ENCODE data around the gene FAM83G.
"Not testable (repeated sequence)": the region's sequence is repeated elsewhere in the genome, so short reads cannot be mapped to it uniquely, and the experiment has no call there.

The FAM83G gene

DNA sequence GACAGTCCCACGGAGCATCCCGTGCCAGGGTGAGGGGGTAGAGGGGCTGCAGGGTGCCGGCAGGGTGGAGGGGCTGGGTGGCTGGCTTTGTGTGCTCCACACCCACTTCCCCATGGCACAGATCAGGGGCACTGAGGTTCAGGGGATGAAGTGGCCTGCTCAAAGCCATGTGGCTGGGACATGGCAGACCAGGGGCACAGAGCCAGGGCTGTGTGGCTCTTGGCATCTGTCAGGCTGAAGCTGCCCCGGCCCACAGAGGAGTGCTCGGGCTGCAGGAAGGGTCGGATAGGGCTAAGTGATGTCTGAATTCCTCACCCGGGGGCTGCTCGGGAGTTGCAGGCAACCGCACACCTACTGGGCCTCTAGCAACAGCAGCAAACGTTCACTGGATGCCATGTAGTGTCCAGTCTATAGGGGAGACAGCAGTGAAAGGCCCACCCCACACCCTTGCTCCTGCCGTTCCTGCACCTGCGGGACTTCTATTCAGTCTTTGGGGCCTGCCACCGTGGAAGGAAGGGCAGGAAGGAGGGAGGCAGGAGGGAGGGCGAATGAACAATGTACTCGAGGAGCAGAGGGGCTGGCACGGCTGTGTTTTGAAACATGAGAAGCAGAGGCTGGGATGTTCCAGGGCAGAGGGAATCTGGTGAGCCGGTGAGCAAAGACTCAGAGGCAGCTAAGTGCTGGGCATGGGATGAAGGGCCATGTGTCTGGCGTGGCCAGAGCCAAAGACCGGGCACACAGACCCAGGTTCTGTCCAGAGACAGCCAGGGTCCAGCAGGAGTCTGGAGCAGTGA is 37.5 kb downstream of the FAM83G start:
- DNase-seq, result no peak

DNA sequence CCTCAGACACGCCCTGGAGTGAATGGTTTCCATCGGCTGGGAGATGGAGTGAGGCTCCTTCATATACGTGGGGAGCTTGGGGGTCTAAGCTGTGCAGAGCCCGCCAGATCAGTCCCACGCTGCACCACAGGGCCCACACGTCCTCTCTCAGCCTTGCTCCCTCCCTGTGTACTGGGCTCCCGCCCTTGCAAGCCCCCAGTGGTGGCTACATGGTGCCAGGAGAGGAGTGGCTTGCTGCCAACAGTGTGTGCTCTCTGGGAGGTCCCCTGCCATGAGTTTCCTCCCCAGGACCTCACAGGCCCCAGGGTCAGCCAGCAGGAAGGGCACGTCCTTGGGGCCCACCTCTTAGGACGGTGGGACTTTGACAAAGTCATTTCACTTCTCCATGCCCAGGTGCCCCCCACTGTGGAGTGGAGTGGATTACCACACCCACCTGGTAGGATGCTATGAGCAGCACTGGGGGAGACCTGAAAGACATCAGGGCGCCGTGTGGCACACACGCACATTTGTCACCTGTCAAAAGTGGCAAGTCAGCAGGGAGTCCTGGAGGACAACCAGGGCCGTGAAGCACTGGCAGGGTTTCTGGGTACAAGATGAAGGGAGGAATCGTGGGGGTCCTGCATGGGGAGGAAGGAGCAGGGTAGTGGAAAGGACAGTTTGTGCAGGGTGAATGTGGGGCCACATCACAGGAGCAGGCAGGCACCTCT is 38.9 kb downstream of the FAM83G start:
- DNase-seq, result no peak

GRCh38 chr17:18964550-18964949 is 40.0 kb downstream of the FAM83G start:
- DNase-seq, result no peak

DNA sequence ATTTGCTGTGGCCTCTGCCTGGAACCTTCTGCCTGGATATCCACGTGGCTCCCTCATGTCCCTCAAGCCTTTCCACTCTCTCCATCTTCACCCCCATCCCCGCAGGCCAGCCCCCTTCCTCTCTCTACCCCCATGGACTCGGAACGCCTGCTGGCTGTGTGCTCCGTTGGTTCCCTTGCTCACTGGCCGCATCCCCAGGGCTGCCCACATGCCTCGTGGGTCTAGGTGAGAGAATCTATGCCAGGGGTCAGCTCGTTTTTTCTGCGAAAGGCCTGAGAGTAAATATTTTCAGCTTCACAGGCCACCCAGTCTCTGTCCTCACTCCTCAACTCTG is 40.6 kb downstream of the FAM83G start:
- DNase-seq, result no peak

DNA sequence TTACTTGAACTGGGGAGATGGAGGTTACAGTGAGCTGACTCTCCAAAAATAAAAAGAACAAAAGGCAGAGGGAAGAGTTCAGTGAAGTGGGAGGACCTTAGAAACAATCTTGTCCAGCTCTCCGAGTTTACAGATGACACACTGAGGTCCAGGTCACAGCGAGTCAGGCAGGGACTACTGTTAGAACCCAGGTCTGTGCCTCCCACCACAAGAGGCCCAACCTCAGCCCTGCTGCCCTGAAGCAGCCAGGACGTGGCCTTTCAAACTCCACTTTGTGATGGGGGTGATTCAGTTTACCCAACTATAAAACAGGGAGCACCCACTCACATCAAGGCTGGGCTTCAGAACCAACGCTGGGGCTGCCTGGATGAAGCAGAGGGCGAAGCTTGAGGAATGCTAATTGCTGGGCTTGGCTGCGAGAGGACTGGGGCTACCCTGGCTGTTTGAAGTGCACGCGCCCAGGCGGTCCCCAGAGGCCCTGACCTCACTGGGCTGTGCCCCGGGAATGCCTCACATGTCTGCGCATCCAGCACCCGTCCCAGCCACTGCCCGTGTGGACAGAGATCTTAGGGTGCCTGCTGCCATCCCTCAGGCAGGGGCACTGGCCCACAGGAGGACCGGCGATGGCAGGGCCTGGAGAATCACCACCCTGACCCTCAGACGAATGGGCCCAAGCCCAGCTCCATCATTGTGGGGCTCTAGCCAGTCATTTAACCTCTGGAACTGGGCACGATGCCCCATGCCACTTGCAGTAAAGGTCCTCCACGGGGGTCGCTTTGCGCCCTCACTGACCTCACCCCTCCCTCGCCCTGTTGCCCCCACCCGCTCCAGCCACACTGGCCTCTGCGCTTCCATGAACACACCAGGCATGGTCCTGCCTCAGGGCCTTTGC is 41.2 kb downstream of the FAM83G start:
- no peak for DNase-seq

DNA sequence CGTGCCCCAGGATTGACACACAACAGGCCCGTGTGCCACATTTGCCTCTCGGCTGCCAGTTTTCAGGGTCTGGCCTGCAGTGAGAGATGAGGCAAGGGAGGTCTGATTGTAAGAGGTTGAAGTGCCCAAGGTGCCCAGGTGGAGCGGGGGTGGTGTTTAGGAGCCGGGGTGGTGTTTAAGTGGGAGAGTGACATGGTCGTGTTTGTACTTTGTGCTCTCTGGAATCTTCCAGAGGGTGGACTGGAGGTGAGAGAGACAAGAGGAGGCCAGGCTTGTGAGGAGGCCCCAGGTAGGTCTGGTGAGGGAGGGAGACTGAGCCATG is 42.1 kb downstream of the FAM83G start:
- DNase-seq, result no peak

- DNase-seq, result peak; percentile 41
Observed at GRCh38 chr17:18961634-18962493, 42.7 kb downstream of the FAM83G start.

GRCh38 chr17:18960803-18961511 is 43.6 kb downstream of the FAM83G start:
- DNase-seq, result peak; percentile 88

- DNase-seq, result no peak
Observed at GRCh38 chr17:18960241-18960665, 44.3 kb downstream of the FAM83G start.

DNA sequence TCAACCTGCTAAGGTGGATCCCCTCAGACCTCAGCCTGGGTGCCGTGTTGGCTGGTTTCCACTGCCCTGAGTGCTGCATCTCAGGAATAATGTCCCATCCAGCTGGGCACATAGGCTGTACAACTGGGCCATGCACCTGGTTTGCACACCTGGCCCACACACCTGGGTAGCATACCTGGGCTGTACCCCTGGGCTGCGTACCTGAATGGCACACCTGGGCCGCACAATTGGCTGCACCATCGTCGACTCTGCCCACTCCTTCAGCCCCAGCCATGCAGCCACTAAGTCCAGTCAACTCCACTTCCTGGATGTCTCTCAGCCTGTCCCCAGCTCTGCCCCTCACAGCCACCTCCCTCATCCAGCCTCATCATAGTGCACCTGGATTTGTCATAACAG is 44.7 kb downstream of the FAM83G start:
- DNase-seq, result no peak

DNA sequence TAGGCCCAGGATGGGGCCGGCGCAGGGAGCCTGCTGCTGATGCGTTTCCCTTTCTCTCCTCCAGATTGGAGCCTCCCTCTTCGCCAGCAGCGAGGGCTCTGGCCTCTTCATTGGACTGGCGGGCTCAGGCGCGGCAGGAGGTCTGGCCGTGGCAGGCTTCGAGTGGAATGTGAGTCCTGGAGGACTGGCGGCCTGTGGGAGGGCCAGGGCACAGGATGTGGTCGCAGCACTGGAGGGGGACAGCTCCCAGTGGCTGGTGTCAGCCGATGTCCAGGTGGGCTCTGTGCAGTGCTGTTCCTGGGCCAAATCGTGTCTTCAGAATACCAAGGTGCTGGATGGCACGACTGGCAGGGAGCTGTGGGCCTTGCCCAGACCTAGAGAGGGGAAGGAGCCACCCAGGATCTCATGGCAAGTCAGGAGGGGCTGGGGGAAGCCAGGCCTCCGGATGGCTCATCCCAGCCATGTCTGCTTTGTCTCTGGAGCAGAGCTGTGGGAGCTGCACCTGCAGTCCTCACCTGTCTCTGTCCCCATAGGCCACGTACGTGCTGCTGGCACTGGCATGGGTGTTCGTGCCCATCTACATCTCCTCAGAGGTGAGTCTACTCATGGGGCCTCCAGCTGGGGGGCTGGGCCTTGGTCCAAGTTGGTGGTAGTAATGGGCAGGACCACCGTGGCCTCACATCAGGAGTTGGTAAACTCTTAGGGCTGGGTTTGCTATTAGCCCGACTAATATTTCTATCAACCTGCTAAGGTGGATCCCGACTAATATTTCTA is 45.3 kb downstream of the FAM83G start:
- no peak for DNase-seq

GRCh38 chr17:18958611-18959010 is 46.0 kb downstream of the FAM83G start:
- DNase-seq, result no peak

GRCh38 chr17:18957831-18958230 is 46.7 kb downstream of the FAM83G start:
- DNase-seq, result no peak

GRCh38 chr17:18956581-18956980 is 48.0 kb downstream of the FAM83G start:
- DNase-seq, result no peak

DNA sequence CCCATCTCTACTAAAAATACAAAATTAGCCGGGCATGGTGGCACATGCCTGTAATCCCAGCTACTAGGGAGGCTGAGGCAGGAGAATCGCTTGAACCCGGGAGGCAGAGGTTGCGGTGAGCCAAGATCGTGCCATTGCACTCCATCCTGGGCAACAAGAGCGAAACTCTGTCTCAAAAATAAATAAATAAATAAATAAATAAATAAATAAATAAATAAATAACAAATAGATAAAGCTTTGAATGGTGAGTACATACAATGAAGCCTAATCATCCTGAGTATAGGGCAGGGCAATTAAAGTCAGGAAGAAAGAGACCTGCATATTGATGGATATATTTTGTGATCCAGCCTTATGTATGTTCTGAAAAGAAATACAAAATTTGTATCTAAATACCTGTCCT is 48.5 kb downstream of the FAM83G start:
- not testable (repeated sequence) for DNase-seq

DNA sequence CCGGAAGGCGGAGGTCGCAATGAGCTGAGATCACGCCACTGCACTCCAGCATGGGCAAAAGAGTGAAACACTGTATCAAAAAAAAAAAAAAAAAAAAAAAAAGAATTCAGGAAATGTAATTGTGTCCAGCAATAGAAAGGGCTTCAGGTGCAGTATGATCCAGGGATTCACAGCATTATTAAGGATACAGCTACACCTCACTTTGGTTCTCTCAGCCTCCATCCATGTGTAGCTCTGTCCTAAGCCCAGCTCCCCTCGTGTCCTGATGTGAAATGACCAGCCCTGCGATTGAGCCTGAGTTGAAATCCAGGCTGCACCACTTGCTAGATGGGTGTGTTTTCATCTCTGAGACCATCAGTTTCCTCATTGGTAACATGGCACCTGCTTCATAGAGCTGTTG is 49.6 kb downstream of the FAM83G start:
- DNase-seq, result no peak

DNA sequence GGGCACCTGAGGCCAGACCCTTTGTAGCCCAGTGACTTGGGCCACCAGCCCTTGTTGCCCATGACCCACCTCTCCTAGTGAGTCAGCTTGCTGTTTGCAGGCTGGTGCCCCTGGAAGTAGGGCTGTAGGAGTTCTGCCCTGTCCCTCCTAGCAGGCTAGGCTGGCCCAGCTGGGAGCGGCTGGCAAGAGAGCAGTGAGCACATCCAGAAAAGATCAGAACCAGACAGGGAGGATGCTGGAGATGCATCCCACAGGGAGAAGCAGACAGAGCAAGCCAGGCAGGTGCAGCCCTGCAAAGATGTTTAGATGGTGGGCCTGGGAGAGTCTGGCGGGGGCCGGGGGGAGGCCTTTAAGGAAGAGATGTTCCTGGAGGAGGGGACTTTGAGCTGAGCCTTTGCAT is 50.2 kb downstream of the FAM83G start:
- no peak for DNase-seq

DNA sequence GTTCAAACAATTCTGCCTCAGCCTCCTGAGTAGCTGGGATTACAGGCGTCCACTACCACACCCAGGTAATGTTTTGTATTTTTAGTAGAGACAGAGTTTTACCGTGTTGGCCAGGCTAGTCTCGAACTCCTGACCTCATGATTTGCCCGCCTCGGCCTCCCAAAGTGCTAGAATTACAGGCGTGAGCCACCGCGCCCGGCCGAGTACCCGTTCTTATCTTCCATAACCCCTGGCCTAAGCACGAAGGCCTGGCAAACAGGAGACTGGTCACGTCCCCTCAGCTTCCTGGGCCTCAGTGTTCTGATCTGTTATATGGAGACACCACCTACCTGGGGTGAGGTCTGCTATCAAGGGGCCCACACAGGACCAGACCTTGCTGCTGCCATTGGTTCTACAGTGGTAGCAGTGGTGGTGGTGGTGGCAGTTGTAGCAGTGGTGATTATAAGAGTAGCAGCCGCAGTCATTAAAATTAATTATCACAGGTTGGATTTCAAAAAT is 51.3 kb downstream of the FAM83G start:
- no peak for DNase-seq

GRCh38 chr17:18951941-18952842 is 52.4 kb downstream of the FAM83G start, which contains the start of gene SLC5A10:
SLC5A10 (plus strand) TSS chr17:18952165; CDS start chr17:18952206, 41 bp downstream.
- no peak for DNase-seq

Measured in stimulated activated CD4-positive, alpha-beta T cell treated with anti-CD3 and anti-CD28 coated beads, Interleukin-15, amount 100 ng/mL, for 24 hours (primary cell).